Measurements from ENCODE around the gene FGR.

- TF ChIP-seq EZH2 (IDR thresholded peaks at IDR 0.05) (no peak), SIN3A (IDR thresholded peaks at IDR 0.05; ENCODE audit: low read depth) (no peak), POLR2A (IDR thresholded peaks at IDR 0.05; ENCODE audit: borderline replicate concordance, extremely low read depth, insufficient read depth, insufficient read length) (no peak), CBX3 (IDR thresholded peaks at IDR 0.05; ENCODE audit: low read depth) (no peak)
Observed at GRCh38 chr1:27634177-27634984, 604 bp downstream of the FGR start.
